Activated CD4-positive, alpha-beta T cell treated with anti-CD3 and anti-CD28 coated beads for 4 hours (primary cell): ENCODE results near the gene ZNF773.
"Not testable (repeated sequence)": the region's sequence is repeated elsewhere in the genome, so short reads cannot be mapped to it uniquely, and the experiment has no call there.

Experiments used
- DNase-seq, 2 donors: peaks; one replicate each; pipeline ENCODE4 v3.0.0-alpha.2; 2020

Gene ZNF773

DNA sequence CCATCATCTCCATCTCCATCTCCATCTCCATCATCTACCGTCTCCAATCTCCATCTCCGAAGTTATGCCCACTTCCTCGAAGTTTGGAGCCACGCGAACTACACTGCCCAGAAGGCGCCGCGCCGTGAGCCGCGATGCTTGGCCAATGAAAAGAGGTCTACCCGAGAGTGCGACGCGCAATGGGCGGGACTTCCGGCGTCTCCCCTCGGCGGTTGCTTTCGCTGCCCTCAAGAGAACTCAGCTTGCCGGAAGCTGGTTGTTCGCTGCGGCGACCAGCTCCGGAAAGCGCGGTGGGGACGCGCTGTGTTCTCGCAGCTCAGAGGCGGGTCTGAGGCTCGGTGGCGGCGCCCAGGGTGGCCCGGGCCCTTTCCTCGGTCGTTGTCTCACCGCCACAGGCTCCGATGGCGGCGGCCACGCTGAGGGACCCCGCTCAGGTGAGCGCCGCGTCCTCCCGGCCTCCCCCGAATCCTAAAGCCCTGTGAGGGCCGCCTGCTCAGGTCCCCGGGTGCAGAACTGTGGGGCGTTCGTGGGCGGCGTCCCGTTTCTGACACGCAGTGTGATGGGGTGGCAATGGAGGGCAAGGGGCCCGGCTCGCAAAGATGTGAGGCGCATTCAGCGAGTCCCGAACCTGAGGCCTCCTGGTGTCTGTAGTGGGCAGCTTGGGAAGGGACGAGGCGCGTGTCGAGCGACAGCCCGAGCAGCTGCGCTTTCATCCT is at the start of gene ZNF773:
TSS of gene ZNF773 (plus strand) at position 259 of the 716 bp plus-strand sequence. CDS start at position 402, 143 bp downstream.
- peak; percentile 94 to 95 for DNase-seq

DNA sequence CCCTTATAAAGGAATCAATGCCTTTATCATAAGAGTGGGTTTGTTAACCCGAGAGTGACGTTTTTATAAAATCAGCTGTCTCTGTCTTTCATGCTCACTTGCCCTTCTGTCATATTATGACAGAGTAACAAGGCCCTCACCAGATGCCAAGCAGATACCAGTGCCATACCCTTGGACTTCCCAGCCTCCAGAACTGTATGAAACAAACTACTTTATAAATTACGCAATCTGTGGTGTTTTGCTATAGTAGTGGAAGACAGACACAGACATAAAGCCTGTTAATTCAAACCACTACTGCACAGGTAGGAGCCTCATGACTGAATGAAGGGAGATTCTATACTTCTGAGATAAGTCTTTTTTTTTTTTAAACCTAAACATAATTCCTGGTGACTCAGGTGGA is 47.4 kb upstream of the ZNF773 start:
- no peak for DNase-seq

DNA sequence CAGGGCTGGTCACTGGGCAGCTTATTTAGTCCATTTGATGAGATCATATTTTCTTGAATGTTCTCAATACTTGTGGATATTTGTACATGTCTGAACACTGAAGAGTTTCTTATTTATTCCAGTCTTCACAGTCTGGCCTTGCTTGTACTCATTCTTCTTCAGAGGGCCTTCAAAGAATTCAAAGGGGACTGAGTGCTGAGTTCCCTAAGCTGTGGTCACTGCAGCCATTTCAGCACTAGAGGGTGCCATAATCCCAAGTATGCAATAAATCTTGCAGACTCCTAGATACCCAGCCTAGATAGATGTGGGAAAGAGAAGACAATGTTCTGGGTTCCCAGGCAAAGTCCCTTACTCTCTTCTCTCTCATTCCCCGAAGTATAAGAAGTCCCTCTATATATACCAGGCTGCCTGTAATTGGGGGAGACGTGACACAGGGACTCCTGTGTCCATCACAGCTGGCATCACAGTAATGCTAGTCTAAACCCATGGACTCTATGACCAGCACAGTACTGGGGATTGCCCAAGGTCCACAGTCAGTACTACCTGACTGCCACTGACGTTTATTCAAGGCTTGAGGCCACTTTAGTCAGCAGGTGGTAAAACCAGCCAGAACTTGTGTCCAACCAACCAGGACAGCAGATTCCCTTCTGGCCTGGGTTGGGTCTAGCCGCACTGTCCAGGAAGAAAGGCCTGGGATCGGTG is 33.9 kb upstream of the ZNF773 start:
- no peak for DNase-seq

DNA sequence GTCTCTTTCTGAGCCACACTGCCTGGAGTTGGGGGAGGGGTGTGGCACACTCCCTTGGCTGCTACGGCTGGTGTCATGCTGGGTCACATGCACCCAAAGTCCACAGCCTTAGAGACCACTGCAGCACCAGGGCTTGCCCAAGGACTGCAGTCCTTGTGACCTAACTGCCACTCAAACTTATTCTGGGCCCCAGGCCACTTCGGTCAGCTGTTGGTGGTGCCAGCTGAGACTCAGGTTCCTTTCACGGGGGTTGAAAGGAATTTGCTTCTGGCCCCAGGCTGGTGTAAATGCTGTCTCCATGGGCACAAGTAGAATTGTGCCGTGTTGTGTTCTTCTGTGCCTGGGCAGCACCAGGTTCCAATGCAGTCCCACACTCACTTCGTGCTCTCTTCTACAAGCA is 33.2 kb upstream of the ZNF773 start:
- no peak for DNase-seq

DNA sequence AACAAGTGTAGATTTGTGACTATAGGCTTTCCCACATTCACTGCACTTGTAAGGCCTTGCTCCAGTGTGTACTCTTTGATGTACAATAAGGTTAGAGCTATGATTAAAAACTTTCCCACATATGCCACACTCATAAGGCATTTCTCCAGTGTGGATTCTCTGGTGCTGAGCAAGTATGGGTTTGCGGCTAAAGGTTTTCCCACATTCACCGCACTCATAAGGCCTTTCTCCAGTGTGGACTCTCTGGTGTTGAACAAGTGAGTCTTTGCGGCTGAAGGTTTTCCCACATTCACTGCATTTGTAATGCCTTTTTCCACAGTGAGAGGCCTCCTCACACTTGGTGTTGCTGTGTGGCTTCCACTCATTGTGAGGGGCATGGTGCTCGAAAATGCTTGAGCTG is 26.1 kb upstream of the ZNF773 start:
- no peak for DNase-seq

DNA sequence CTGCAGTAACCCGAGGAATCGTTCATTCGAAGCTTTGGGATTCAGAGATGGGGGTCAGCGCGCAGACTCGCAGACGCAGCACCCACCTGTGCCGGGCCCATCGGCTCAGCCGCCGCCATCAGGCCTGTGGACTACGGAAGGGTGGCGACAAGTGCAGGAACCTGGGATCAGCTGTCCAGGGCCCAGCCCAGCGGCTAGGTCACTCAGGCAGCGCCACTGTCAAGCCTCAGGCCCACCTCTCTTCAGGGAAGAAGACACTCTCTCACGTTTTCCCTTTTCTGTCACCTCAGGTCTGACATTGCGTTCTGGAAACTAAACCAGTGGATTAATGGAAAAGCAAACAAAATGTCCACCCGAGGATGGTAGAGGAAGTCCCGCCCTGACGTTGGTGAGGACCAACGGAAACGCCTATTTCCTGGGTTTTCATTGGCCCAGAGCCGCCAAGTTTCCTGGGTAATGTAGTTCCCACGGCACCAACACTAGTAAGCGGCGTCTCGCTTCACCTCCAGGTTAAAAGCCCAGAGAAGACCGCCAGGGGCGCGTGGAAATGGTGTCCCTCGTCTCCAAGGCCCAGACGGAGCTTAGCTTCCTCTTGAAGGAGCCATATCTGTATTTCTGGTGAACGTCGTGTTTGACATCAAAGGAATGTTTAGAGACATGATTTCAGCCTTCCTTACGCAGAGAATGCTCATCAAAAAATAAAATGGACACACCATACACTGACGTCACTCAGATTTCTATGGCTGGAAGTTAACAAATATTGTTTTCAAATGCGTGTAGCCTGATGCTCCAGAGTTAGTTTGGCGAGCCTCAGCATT is 22.3 kb upstream of the ZNF773 start, which contains the start of gene ZNF772:
TSS of gene ZNF772 (minus strand) at position 376 of the 818 bp plus-strand sequence. CDS start at position 119, 257 bp downstream.
- peak; percentile 85 to 86 for DNase-seq

DNA sequence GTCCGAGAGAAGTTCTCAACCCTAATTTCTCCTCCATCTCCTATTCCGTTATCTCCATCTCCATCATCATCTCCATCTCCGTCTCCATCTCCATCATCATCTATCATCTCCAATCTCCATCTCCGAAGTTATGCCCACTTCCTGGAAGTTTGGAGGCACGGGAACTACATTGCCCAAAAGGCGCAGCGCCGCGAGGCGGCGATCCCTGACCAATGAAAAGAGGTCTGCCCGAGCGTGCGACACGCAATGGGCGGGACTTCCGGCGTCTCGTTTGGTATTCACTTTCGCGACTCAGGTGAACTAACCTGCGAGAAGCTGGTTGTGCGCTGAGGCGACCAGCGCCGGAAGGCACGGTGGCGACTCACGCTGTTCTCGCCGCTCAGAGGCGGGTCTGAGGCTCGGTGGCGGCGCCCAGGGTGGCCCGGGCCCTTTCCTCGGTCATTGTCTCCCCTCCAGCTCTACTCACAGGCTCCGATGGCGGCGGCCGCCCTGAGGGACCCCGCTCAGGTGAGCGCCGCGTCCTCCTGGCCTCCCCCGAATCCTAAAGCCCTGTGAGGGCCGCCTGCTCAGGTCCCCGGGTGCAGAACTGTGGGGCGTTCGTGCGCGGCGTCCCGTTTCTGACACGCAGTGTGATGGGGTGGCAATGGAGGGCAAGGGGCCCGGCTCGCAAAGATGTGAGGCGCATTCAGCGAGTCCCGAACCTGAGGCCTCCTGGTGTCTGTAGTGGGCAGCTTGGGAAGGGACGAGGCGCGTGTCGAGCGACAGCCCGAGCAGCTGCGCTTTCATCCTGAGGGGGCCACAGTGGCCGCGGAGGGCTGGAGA is 12.1 kb upstream of the ZNF773 start, which contains the start of gene ZNF419:
TSS of gene ZNF419 (plus strand) at position 274 of the 822 bp plus-strand sequence. CDS start at position 475, 201 bp downstream.
- DNase-seq = peak; percentile 92 to 96

DNA sequence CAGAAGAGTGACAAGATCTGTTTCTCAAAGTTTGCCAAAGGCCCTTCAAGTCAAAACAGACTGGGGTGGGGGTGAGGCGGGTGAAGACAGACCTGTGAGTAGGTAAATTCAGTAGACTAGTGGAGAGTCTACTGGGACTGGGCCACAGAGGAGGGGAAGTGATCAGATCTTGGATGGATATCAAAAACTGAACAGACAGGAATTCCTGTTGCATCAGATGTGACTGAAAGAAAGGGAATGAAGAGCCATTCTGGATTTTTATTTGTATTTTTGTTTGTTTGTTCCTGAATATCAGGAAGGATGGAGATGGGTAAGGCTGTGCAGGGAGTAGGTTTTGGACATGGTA is 11.5 kb upstream of the ZNF773 start:
- not testable (repeated sequence) for DNase-seq

DNA sequence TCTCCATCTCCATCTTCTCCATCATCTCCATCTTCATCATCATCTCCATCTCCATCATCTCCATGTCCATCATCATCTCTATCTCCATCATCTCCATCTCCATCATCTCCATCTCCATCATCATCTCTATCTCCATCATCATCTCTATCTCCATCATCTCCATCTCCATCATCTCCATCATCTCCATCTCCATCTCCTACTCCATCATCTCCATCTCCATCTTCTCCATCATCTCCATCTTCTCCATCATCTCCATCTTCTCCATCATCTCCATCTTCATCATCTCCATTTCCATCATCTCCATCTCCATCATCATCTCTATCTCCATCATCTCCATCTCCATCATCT is 432 bp upstream of the ZNF773 start:
- not testable (repeated sequence) for DNase-seq

DNA sequence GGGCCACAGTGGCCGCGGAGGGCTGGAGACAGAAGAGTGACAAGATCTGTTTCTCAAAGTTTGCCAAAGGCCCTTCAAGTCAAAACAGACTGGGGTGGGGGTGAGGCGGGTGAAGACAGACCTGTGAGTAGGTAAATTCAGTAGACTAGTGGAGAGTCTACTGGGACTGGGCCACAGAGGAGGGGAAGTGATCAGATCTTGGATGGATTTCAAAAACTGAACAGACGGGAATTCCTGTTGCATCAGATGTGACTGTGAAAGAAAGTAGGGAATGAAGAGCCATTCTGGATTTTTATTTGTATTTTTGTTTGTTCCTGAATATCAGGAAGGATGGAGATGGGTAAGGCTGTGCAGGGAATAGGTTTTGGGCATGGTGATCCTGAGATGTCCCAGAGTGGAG is 662 bp downstream of the ZNF773 start:
- not testable (repeated sequence) for DNase-seq

DNA sequence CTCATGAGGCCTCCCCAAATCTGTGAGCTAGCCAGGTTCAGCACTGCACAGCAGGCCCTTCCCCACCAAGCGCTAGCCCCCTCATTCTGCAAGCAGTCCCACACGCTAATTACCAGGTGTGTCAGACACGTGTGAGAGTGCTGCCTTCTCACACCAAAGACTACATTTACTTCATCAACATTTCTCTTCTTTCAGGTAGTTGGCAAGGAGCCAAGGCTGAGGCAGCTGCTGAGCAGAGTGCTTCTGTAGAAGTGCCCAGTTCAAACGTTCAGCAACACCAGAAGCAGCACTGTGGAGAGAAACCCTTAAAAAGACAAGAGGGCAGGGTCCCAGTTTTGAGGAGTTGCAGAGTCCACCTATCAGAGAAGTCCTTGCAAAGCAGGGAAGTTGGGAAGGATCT is 6.4 kb downstream of the ZNF773 start:
- no peak for DNase-seq

DNA sequence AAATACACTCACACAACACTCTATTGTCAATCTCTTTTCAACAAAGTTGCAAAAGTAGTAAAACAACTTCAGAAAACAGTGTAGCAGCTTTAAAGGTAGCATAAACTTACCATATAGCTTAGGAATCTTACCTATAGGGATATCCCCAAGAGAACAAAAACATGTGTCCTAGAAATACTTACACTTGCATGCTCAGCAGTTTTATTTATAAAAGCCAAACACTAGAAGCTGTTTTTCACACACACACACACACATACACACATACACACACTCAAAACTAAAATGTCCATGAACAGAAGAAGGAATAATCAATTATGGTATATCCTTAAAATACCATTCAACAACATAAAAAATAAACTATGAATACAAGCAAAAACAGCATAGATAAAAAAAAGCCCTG is 11.7 kb downstream of the ZNF773 start:
- DNase-seq = no peak

DNA sequence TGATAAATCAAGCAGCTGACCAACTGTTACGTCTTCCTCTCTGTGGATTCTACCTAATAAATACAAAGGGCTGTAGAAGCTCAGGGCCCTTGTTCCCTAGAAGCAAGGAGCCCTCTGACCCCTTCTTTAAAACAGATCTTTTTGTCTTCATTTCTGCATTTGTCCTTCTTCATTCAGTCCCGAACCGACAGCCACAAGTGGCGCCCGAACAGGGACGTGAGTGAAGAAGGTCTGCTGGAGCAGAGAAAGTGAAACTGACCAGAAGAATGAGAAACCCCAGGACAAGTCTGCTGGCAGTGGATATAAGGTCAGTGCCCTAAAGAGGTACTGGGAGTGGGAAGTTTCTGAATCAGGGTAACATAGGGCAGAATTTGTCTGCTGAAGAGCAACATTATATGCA is 13.1 kb downstream of the ZNF773 start:
- DNase-seq = no peak

DNA sequence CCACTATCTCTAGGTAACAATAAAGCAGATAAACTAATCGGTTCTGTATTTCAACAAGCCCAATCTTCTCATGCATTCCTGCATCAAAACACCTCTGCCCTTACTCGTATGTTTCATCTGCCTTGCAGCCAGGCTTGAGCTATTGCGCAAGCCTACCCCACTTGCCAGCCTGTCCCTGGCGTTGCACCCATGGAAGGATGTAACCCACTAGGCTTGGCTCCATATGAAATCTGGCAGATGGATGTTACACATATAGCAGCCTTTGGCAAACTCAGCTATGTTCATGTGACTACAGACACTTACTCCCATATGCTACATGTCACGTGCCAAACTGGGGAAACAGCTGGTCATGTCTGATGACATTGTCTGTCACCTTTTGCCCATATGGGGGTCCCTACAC is 15.5 kb downstream of the ZNF773 start:
- no peak for DNase-seq

DNA sequence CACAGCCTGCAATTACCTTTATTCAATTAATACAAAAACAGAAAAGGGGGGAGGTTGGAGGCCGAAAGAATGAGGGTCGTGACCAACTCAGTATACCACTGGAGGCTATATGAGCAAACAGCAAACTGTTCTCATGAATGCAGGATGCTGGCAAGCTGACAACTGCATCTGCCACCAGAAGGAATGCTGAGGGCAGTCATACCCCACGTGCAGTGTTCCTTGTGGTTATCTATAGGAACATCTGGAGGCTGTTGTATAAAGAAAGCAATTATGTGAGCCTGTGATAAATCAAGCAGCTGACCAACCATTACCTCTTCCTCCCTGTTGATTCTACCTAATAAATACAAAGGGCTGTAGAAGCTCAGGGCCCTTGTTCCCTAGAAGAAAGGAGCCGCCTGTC is 18.3 kb downstream of the ZNF773 start:
- not testable (repeated sequence) for DNase-seq

DNA sequence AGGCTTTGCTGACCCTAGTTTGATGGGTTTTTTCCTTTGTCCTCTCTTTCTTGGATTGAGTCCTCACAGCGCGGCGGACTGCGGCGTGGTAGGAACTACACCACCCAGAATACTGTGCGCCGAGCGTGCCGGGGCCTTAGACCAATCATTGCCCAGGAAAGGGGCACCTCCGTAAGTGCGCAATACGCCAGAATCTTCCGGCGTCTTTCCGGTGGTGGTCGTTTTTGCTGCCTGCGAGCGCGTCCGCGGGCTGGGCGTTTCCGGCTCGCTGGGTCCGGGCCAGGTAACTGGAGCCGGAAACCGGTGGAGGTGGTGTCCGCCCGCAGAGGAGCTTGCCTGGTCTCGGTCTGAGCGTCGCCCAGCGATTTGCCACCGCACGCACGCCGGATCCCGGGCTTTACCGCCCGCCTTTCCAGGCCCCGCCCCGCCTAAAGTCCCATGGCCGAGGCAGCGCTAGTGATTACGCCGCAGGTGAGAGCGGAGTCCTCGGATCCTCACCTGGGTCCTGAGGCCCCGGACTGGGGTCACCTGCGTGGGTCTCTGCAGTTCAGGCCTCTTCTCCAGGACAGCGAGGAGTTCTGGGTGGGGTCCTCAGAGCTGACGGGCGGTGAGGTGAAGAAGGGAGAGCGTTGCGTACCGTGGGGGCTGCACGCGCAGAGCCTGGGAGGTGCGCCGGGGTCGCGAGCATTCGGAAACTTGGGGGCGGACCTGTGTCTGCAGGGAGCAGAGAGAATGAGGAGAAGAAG is 27.6 kb downstream of the ZNF773 start, which contains the start of gene ZNF549:
TSS of gene ZNF549 (plus strand) at position 221 of the 746 bp plus-strand sequence. CDS start at position 439, 218 bp downstream.
- DNase-seq = peak; percentile 83 to 85

DNA sequence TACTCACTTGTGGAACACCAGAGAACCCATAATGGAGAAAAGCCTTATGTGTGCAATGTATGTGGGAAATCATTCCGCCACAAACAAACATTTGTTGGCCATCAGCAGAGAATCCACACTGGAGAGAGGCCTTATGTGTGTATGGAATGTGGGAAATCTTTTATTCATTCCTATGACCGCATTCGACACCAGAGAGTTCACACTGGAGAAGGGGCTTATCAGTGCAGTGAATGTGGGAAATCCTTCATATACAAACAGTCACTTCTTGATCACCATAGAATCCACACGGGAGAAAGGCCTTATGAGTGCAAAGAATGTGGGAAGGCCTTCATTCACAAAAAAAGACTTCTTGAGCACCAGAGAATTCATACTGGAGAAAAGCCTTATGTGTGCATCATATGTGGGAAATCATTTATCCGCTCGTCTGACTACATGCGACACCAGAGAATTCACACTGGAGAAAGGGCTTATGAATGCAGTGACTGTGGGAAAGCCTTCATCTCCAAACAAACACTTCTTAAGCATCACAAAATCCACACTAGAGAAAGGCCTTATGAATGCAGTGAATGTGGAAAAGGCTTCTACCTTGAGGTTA is 38.3 kb downstream of the ZNF773 start:
- DNase-seq = no peak

DNA sequence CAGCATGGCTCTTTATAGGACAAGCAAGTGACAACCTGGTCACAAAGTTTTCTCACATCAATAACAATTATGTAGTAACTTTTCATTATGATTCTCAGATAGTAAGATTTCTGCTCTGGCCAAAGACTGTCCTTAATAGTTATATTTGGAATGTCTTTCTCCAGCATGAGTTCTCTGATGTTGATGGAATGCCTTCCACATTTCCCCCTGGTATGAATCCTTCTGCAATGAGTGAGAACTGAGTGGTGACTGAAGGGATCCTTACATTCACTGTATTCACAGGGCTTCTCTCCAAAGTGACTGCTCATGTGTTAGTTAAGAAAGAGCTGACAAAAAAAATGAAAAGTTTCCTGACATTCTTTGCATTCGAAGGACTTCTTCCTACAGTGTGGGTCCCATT is 46.8 kb downstream of the ZNF773 start:
- no peak for DNase-seq

DNA sequence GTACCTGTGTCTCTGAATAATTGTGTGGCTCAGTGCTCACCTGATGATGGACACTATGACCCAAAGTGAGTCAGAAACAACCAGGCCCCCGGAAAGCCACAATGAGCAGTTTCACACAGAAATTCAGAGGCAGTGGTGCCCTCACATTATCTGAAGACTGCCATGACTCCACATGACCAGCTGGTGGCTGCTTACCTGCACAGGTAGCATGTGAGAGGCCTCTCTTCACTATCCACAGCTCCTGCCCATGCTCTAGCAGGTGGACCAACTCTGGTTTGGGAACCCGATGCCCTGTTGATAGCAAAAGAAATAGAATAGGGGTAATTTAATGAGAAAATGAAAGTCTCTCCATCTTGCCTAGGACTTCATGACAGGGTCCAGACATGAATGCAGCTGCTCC is 52.7 kb downstream of the ZNF773 start:
- no peak for DNase-seq

DNA sequence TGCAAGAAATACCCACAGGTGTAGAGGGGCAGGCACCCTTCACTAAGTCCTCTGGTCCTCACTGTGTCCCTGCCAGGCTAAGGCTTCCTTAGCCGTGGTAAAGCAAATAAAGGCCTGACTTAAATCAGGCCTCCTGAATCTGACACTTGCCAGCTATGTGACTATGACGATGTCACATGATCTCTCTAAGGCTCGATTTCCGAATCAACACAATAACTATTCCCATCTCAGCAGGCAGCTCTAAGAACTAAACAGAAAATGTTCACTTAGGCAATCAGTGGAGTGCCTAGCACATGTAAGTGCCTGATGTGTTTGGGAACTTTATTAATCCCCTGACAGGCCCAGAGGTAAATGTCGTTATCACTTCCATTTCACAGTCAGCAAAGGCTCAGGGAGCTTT is 57.9 kb downstream of the ZNF773 start:
- no peak for DNase-seq
